CD8-positive, alpha-beta memory T cell (primary cell): ENCODE results near the gene TUBGCP6. TPM values are rescaled to one million over a fixed set of nuclear protein-coding genes. Genes with fewer than 3 reads are reported as not detected.

Experiments
- CTCF ChIA-PET: fragments of 350-600 bp; sonication (Branson Sonifier 250); formaldehyde crosslinking; loops from one replicate; lab custom pipeline; 2021; ENCODE audit warnings: antibody characterized with exemption; lab: Charles Lee
- POLR2A ChIA-PET: fragments of 350-600 bp; sonication (Branson Sonifier 250); formaldehyde crosslinking; loops from one replicate; lab custom pipeline; 2021; ENCODE audit warnings: antibody characterized with exemption; lab: Charles Lee
- DNase-seq, 5 donors: peaks; one replicate each; pipeline versions ENCODE4 v3.0.0 to v3.0.0-alpha.2; 2020 to 2022; ENCODE audit warnings: mixed read lengths in 1 of 5
- H3K27ac ChIP-seq: one replicate; pipeline ENCODE4 v1.7.0; 2013; ENCODE audit warnings: low read depth, mild to moderate bottlenecking, low read length, moderate library complexity
- H3K27me3 ChIP-seq: 2 replicates; pipeline ENCODE4 v1.7.0; 2013; ENCODE audit warnings: low read length, mild to moderate bottlenecking; ENCODE audit not compliant: insufficient read depth, poor library complexity, severe bottlenecking
- H3K36me3 ChIP-seq: 2 replicates; pipeline ENCODE4 v1.7.0; 2013; ENCODE audit warnings: mild to moderate bottlenecking, low read length, moderate library complexity; ENCODE audit not compliant: insufficient read depth
- H3K4me1 ChIP-seq: 2 replicates; pipeline ENCODE4 v1.7.0; 2013; ENCODE audit warnings: mild to moderate bottlenecking, low read length, moderate library complexity; ENCODE audit not compliant: insufficient read depth
- H3K4me3 ChIP-seq: 2 replicates; pipeline ENCODE4 v1.7.0; 2013; ENCODE audit warnings: mild to moderate bottlenecking, low read length
- H3K9me3 ChIP-seq: 2 replicates; pipeline ENCODE4 v1.7.0; 2013; ENCODE audit warnings: mild to moderate bottlenecking, low read length
- H3K27ac Mint-ChIP-seq, 8 donors: one replicate each; pipeline ENCODE4 v1.8.0; 2020 to 2021; ENCODE audit warnings: mixed read lengths in 8 of 8, mild to moderate bottlenecking in 6 of 8, inconsistent platforms in 3 of 8, moderate library complexity in 3 of 8
- H3K27me3 Mint-ChIP-seq, 2 donors: one replicate each; pipeline ENCODE4 v1.8.0; 2020 to 2021; ENCODE audit warnings: mixed read lengths in 2 of 2, mild to moderate bottlenecking in 1 of 2, moderate library complexity in 1 of 2
- H3K36me3 Mint-ChIP-seq, 3 donors: one replicate each; pipeline ENCODE4 v1.8.0; 2020 to 2021; ENCODE audit warnings: mixed read lengths in 3 of 3, inconsistent platforms in 1 of 3, mild to moderate bottlenecking in 1 of 3
- H3K4me1 Mint-ChIP-seq, 3 donors: one replicate each; pipeline ENCODE4 v1.8.0; 2020 to 2021; ENCODE audit warnings: mixed read lengths in 3 of 3, inconsistent platforms in 1 of 3, mild to moderate bottlenecking in 1 of 3
- H3K4me3 Mint-ChIP-seq, 7 donors: one replicate each; pipeline ENCODE4 v1.8.0; 2020 to 2021; ENCODE audit warnings: mixed read lengths in 7 of 7, mild to moderate bottlenecking in 6 of 7, moderate library complexity in 4 of 7, inconsistent platforms in 2 of 7
- H3K9me3 Mint-ChIP-seq, 5 donors: one replicate each; pipeline ENCODE4 v1.8.0; 2020 to 2022; ENCODE audit warnings: mixed read lengths in 5 of 5, mild to moderate bottlenecking in 3 of 5, moderate library complexity in 2 of 5, inconsistent platforms in 1 of 5
- polyA plus RNA-seq: library from polyadenylated mRNA; unstranded; fragments of 300-500 nt; fragmentation: Illumina TruSeq; gene quantifications from one replicate; pipeline ENCODE4 v1.2.3, GENCODE V29; 2021
- total RNA-seq, 2 experiments: library from RNA; stranded (reverse); gene quantifications; one replicate each; pipeline ENCODE4 v1.2.3, GENCODE V29; 2021

The TUBGCP6 gene, protein sequence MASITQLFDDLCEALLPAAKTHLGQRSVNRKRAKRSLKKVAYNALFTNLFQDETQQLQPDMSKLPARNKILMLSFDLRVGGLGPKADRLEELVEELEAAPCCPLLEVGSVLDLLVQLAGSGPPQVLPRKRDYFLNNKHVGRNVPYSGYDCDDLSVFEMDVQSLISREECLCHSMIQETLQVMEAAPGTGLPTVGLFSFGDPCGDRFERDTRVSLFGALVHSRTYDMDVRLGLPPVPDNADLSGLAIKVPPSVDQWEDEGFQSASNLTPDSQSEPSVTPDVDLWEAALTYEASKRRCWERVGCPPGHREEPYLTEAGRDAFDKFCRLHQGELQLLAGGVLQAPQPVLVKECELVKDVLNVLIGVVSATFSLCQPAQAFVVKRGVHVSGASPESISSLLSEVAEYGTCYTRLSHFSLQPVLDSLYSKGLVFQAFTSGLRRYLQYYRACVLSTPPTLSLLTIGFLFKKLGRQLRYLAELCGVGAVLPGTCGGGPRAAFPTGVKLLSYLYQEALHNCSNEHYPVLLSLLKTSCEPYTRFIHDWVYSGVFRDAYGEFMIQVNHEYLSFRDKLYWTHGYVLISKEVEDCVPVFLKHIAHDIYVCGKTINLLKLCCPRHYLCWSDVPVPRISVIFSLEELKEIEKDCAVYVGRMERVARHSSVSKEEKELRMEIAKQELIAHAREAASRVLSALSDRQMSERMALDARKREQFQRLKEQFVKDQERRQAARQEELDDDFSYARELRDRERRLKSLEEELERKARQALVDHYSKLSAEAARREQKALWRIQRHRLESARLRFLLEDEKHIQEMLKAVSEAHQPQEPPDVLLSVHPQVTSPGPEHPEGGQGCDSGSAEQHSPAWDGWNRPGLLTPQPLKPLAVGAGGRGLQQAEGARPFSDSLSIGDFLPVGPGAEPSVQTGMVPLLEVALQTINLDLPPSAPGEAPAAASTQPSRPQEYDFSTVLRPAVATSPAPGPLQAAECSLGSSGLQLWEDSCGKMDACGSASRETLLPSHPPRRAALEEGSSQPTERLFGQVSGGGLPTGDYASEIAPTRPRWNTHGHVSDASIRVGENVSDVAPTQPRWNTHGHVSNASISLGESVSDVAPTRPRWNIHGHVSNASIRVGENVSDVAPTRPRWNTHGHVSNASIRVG (N-terminal part only)
- total RNA-seq (10 to 100 TPM; 51.4 to 52.2 TPM), polyA plus RNA-seq (18.6 TPM)

DNA sequence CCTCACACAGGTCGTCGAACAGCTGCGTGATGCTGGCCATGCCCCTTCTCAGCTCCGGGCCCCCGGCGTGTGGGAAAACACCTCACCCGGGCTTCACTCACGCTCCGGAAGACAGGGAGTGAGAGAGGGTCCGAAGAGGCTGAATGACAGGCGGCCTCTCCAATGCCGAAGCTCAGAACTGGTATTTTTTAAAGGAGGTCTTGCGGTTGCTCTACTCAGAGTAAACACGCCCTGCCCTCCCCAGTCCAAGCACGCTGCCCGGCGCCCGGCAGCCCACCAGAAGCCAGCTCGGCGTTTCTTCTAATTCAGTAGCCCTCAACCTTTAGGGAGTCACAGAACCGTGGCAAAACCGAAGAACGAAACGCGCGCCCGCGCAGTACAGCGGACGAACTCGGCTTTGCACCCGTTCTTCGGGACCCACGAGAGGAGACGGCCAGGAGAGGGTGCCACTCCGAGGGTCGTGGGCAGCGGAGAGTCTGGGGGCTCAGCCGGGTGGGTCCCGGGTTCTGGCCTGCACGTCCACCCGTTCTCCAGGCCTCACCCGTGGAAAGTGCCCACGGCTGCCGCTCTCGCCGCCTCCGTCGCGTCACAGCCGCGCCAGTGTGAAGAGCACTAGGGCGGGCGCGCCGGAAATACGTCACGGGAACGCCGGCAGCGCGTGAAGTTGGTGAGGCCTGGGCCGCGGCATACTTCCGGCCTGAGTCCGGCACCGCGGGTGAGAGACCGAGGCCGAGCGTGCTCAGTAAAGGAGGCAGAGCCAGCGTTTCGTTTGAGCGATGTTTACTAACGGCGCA, at the start of gene TUBGCP6:
TSS of gene TUBGCP6 (minus strand) at position 604 of the 794 bp plus-strand sequence. CDS start at position 40, 564 bp downstream.
- Histone ChIP-seq H3K4me3 (peak within 1 kb of the TSS; percentile 77), H3K36me3 (peaks cover 20% of the 10 kb centered on the region), H3K27ac (peak within 1 kb of the TSS; percentile 99), H3K4me1 (peaks cover 54% of the 10 kb centered on the region), H3K27me3 (no peaks in the 10 kb centered on the region), H3K9me3 (no peaks in the 10 kb centered on the region)
- ChIA-PET POLR2A (interaction anchor here (0.7 to 1.3 kb wide), 6 partner anchors 25 to 281 kb away, joined by 3 to 10 read pairs (median 5); partner anchors contain the start of genes LMF2, MAPK11, NCAPH2 and SCO2), CTCF (interaction anchor here (0.8 to 4.7 kb wide), 14 partner anchors 7 to 376 kb away, joined by 3 to 28 read pairs (median 4); partner anchors contain the start of genes HDAC10, SCO2 and SYCE3)
- peaks cover 0 to 36% (median 5%) of the 10 kb centered on the region in 3 donors for H3K36me3 Mint-ChIP-seq
- peaks cover 34 to 66% (median 41%) of the 10 kb centered on the region in 3 donors for H3K4me1 Mint-ChIP-seq
- H3K4me3 Mint-ChIP-seq: peak within 1 kb of the TSS; percentile 84 to 100 (median 98)
- peak within 1 kb of the TSS; percentile 94 to 100 (median 98) for H3K27ac Mint-ChIP-seq
- no peaks in the 10 kb centered on the region for H3K9me3 Mint-ChIP-seq
- H3K27me3 Mint-ChIP-seq: peaks cover 0 to 1% of the 10 kb centered on the region in 2 donors
- peak; percentile 89 to 92 (median 90) for DNase-seq

DNA sequence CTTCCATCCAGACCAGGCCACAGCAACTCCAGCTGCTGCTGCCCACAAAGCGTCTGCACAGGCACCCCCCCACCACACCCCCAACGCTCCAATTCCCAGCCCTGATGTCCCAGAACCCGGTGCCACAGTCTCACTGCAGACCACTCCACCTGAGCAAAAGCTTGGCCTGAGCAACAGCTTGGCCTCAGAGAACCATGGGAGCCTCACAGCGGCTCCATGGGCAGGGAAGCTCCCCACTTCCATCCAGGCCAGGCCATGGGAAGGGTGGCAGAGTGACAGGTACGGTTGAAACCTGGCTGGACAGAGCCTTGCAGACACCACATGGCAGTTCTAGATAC, 49.5 kb upstream of the TUBGCP6 start:
- no peak overlapping the region for H3K27ac Mint-ChIP-seq
- POLR2A ChIA-PET: no interaction called here
- no peak overlapping the region for H3K4me3 Mint-ChIP-seq

DNA sequence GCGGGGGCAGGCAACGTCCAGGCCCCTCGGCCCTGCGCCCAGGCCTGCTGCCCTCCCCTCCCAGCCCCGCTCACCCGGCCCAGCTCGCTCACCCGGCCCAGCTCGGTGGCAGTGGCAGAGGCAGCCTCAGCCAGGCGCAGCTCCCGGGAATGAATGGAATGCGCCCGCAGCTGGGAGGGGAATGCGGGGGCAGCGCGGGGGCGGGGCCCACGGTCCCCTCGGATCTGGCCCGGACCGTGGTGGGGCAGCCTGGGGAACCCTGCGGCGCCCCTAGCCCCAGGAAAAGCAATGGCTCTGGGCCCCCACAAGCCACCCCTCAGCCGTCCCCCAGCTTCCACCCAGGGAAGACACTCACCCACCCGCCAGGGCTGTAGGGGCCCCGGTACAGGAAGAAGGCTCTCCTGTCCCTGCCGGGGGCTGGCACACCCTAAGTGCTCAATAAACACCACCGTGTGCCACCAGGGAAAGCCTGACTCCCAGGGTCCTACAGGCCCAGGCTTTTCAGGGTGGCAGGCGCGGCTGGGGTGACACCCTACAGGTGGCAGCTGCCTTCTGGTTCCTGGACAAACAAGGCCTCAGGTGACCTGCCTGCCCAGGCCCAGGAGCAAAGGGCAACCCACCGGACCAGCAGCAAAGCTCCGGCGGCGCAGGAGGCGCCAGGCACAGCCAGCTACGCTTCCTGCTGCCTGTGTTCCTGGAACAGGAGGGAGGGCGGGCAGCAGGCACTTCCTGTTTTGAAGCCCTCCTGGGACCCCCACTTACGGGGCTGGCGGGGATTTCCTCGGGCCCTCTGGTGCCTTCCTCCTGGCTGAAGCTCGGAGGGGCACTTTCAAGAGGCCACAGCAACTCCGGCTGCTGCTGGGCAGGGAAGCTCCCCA, 48.9 kb upstream of the TUBGCP6 start:
- ChIA-PET POLR2A (no interaction called here), CTCF (interaction anchor here (1.3 to 1.6 kb wide), 2 partner anchors 14 to 48 kb away, joined by 3 read pairs; partner anchors contain the start of gene PLXNB2)
- peak in 1 of 5 donors; percentile 30 for DNase-seq
- Mint-ChIP-seq H3K27me3 (peaks cover 4 to 33% of the 10 kb centered on the region in 2 donors), H3K36me3 (no peaks in the 10 kb centered on the region), H3K27ac (no peak overlapping the region), H3K9me3 (peaks cover 0 to 2% (median 0%) of the 10 kb centered on the region in 5 donors), H3K4me3 (no peak overlapping the region), H3K4me1 (peaks cover 0 to 5% (median 0%) of the 10 kb centered on the region in 3 donors)
- no peaks in the 10 kb centered on the region for H3K4me1 ChIP-seq
- H3K27me3 ChIP-seq: peaks cover 9% of the 10 kb centered on the region
- H3K9me3 ChIP-seq: no peaks in the 10 kb centered on the region
- no peak overlapping the region for H3K27ac ChIP-seq
- H3K4me3 ChIP-seq: no peak overlapping the region
- no peaks in the 10 kb centered on the region for H3K36me3 ChIP-seq

More for the DNA sequence above, 49.5 kb upstream of the TUBGCP6 start:
- no peaks in the 10 kb centered on the region for H3K9me3 ChIP-seq
- Mint-ChIP-seq H3K36me3 (no peaks in the 10 kb centered on the region), H3K4me1 (peaks cover 0 to 5% (median 0%) of the 10 kb centered on the region in 3 donors), H3K9me3 (peaks cover 0 to 2% (median 0%) of the 10 kb centered on the region in 5 donors), H3K27me3 (peaks cover 6 to 34% of the 10 kb centered on the region in 2 donors)
- H3K27ac ChIP-seq: no peak overlapping the region
- no peak for DNase-seq
- no peaks in the 10 kb centered on the region for H3K4me1 ChIP-seq
- peaks cover 9% of the 10 kb centered on the region for H3K27me3 ChIP-seq
- H3K36me3 ChIP-seq: no peaks in the 10 kb centered on the region
- H3K4me3 ChIP-seq: no peak overlapping the region
- CTCF ChIA-PET: interaction anchor here (1.3 to 1.6 kb wide), 2 partner anchors 13 to 47 kb away, joined by 3 read pairs; partner anchors contain the start of gene PLXNB2

DNA sequence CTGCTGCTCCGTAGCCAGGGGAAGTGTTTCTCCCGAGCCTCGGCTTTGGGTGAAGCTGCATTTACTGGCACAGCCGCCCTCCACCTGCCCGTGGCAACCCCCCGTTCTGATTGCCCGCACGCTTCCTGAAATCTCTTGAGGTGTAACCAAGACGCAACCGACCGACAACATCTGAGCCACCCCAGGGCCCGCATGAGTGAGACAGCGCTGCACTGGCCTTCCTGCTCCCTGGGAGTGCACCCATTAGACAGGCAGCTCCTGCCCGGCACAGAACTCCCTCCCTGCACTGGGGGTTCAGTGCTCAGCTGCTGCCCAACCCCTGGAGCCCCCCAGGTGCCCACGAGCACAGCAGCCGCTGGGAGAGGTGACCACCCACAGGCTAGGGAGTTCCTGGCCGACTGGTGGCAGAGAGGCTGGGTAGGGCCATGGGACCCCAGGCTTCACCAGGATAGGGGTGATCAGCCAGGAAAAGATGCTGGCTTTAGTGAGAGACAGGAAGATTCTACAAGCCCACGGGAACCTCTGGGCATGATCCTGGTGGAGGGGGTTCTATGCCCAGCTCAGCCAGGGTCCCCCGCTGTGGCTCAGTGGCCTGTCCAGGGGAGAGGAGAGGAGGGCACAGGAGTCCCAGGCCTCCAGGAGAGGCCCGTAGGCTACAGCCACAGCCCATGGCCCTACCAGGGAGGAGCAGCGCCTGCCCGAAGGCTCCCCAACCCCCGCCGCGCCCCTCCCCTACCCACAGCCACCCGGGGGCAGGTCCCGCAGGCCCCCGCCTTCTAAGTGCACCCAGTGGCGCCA, 48.0 kb upstream of the TUBGCP6 start:
- no peak overlapping the region for H3K27ac ChIP-seq
- peaks cover 9% of the 10 kb centered on the region for H3K27me3 ChIP-seq
- H3K27me3 Mint-ChIP-seq: peaks cover 4 to 28% of the 10 kb centered on the region in 2 donors
- DNase-seq: peak in 1 of 5 donors; percentile 39
- peaks cover 0 to 2% (median 0%) of the 10 kb centered on the region in 5 donors for H3K9me3 Mint-ChIP-seq
- ChIA-PET POLR2A (no interaction called here), CTCF (interaction anchor here (1.6 kb wide), 1 partner anchor 14 kb away, joined by 3 read pairs; the partner anchor contains the start of gene PLXNB2)
- H3K4me3 ChIP-seq: no peak overlapping the region
- H3K27ac Mint-ChIP-seq: no peak overlapping the region
- no peaks in the 10 kb centered on the region for H3K36me3 Mint-ChIP-seq
- no peaks in the 10 kb centered on the region for H3K36me3 ChIP-seq
- H3K4me1 Mint-ChIP-seq: peaks cover 0 to 5% (median 0%) of the 10 kb centered on the region in 3 donors
- H3K9me3 ChIP-seq: no peaks in the 10 kb centered on the region
- H3K4me3 Mint-ChIP-seq: no peak overlapping the region
- no peaks in the 10 kb centered on the region for H3K4me1 ChIP-seq

DNA sequence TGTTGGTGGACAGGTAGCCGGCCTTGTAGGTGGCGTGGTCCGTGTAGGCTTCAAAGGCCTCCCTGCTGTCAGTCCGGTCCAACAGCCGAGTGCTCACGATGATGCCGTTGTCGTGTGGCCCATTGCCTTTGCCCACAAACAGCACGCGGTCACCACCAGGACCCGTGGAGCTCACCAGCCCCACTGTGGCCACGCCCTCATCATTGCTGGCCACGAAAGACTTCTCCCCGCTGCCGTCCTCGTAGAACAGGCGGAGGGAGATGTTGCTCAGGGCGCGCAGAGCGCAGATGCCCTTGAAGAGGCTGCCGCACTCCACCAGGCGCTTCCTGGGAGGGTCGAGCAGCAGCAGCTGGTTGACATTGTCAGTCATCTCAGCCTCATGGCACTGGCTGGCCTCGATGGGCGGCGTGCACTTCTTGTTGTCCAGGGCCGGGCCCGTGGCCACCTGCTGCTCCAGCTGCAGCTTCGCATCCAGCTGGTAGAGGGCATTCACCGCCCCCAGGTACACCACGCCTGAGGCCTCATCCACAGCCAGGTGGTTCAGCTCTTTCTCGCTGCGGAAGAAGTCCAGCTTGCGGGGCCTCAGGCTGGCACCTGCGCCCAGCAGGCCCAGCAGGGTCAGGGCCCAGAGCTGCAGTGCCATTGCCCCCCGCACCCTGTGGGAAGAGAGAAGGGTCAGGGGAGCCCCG, 45.3 kb upstream of the TUBGCP6 start:
- H3K27ac Mint-ChIP-seq: no peak overlapping the region

More for the DNA sequence above, 45.3 kb upstream of the TUBGCP6 start:
- Histone ChIP-seq H3K27ac (no peak overlapping the region), H3K4me1 (no peaks in the 10 kb centered on the region), H3K27me3 (peaks cover 9% of the 10 kb centered on the region), H3K4me3 (no peak overlapping the region), H3K36me3 (no peaks in the 10 kb centered on the region), H3K9me3 (no peaks in the 10 kb centered on the region)
- Mint-ChIP-seq H3K4me1 (peaks cover 0 to 5% (median 0%) of the 10 kb centered on the region in 3 donors), H3K36me3 (no peaks in the 10 kb centered on the region), H3K9me3 (peaks cover 0 to 2% (median 0%) of the 10 kb centered on the region in 5 donors), H3K27me3 (peaks cover 1 to 17% of the 10 kb centered on the region in 2 donors), H3K4me3 (no peak overlapping the region)
- no peak for DNase-seq
- CTCF ChIA-PET: no interaction called here
- POLR2A ChIA-PET: no interaction called here
